Endothelial cell of umbilical vein (primary cell): ENCODE results near the gene TTF1. TPM values are rescaled to one million over a fixed set of nuclear protein-coding genes. Genes with fewer than 3 reads are reported as not detected.

ENCODE experiments used
- BruUV-seq: library from RNA; stranded (reverse); fragments of 400-500 nt; replicated peaks from 2 replicates; lab custom pipeline; 2021; lab: Mats Ljungman, UMichigan
- CTCF ChIA-PET: fragments of 300-600, 350-600 bp; sonication (Branson Sonifier 250); formaldehyde crosslinking; loops from one replicate; lab custom pipeline; 2021; ENCODE audit warnings: antibody characterized with exemption, inconsistent platforms; lab: Charles Lee
- POLR2A ChIA-PET: fragments of 300-600, 350-600 bp; sonication (Branson Sonifier 250); formaldehyde crosslinking; loops from one replicate; lab custom pipeline; 2021; ENCODE audit warnings: antibody characterized with exemption, inconsistent platforms; lab: Charles Lee
- DNase-seq: peaks from one replicate; pipeline ENCODE4 v3.0.0-alpha.2; 2011; ENCODE audit warnings: low read depth, low spot score
- FAIRE-seq: peaks from 2 replicates; lab custom pipeline; 2011; peaks lifted over from hg19 to GRCh38; lab: Jason Lieb, UNC
- H2AFZ ChIP-seq: 2 replicates; pipeline ENCODE4 v1.6.0; 2012; ENCODE audit warnings: low read depth, low read length, control low read depth, inconsistent platforms
- H3K27ac ChIP-seq: 2 replicates; pipeline ENCODE4 v1.5.1; 2011; ENCODE audit warnings: low read depth, mild to moderate bottlenecking, control low read depth, low read length, moderate library complexity; ENCODE audit not compliant: insufficient read depth
- H3K27me3 ChIP-seq, 2 experiments: 2 replicates each; pipeline versions ENCODE4 v1.6.0 to v1.6.1; 2011; ENCODE audit warnings: low read length in 2 of 2, mixed read lengths in 1 of 2; ENCODE audit not compliant: control insufficient read depth in 2 of 2, insufficient read depth in 2 of 2
- H3K36me3 ChIP-seq, 2 experiments: 2 replicates in 1 of 2; 3 replicates in 1 of 2; pipeline ENCODE4 v1.5.1; 2011; ENCODE audit warnings: low read length in 2 of 2, mild to moderate bottlenecking in 1 of 2, moderate library complexity in 1 of 2; ENCODE audit not compliant: control insufficient read depth in 2 of 2, insufficient read depth in 2 of 2; ENCODE audit errors: extremely low read depth in 1 of 2
- H3K4me1 ChIP-seq: 3 replicates; pipeline ENCODE4 v1.5.1; 2011; ENCODE audit warnings: mild to moderate bottlenecking, low read length; ENCODE audit not compliant: control insufficient read depth, insufficient read depth; ENCODE audit errors: extremely low read depth
- H3K4me2 ChIP-seq: 2 replicates; pipeline ENCODE4 v1.6.1; 2011; ENCODE audit warnings: low read length, control low read depth, mixed read lengths; ENCODE audit not compliant: insufficient read depth
- H3K4me3 ChIP-seq, 3 experiments: fragments of 200-600 bp in 1 of 3; sonication (generic), shearing (Covaris generic) in 1 of 3; replicated peaks in 1 of 3; 2 replicates each; pipeline ENCODE4 v1.5.1; 2011 to 2016; ENCODE audit warnings: control low read depth in 3 of 3, low read length in 3 of 3, mild to moderate bottlenecking in 2 of 3, inconsistent platforms in 1 of 3, low read depth in 1 of 3, moderate library complexity in 1 of 3; ENCODE audit not compliant: insufficient read depth in 1 of 3
- H3K79me2 ChIP-seq: 2 replicates; pipeline ENCODE4 v1.6.0; 2012; ENCODE audit warnings: low read length, inconsistent platforms; ENCODE audit not compliant: control insufficient read depth, insufficient read depth
- H3K9ac ChIP-seq: replicated peaks from 2 replicates; pipeline ENCODE3; 2011; ENCODE audit warnings: low read length, control low read depth; ENCODE audit not compliant: insufficient read depth; ENCODE audit errors: extremely low read depth
- H3K9me1 ChIP-seq: replicated peaks from 3 replicates; pipeline ENCODE4 v1.6.0; 2011; ENCODE audit warnings: mild to moderate bottlenecking, low read length; ENCODE audit not compliant: control insufficient read depth, insufficient read depth; ENCODE audit errors: extremely low read depth
- H3K9me3 ChIP-seq: replicated peaks from 2 replicates; pipeline ENCODE4 v1.5.1; 2012; ENCODE audit warnings: low read length, inconsistent platforms; ENCODE audit not compliant: control insufficient read depth, insufficient read depth
- H4K20me1 ChIP-seq: replicated peaks from 2 replicates; pipeline ENCODE3; 2011; ENCODE audit warnings: mild to moderate bottlenecking, low read length; ENCODE audit not compliant: control insufficient read depth, insufficient read depth; ENCODE audit errors: extremely low read depth
- EZH2 ChIP-seq: IDR thresholded peaks from 2 replicates; pipeline ENCODE4 v1.6.1; 2012; ENCODE audit warnings: borderline replicate concordance, low read depth, mild to moderate bottlenecking, moderate library complexity, low read length, inconsistent platforms; ENCODE audit not compliant: severe bottlenecking
- FOS ChIP-seq: IDR thresholded peaks from 2 replicates; pipeline ENCODE4 v1.6.1; 2011; ENCODE audit warnings: mild to moderate bottlenecking, low read length, moderate library complexity, borderline replicate concordance; ENCODE audit not compliant: insufficient read depth
- GATA2 ChIP-seq: IDR thresholded peaks from 2 replicates; pipeline ENCODE4 v1.7.0; 2011; ENCODE audit warnings: low read depth, mild to moderate bottlenecking, moderate library complexity, mixed read lengths, low read length; ENCODE audit not compliant: insufficient read length, insufficient read depth
- JUN ChIP-seq: IDR thresholded peaks from 2 replicates; pipeline ENCODE4 v1.6.1; 2011; ENCODE audit warnings: borderline replicate concordance, low read depth; ENCODE audit not compliant: insufficient read length, insufficient read depth
- MYC ChIP-seq: IDR thresholded peaks from one replicate; pipeline ENCODE4 v1.6.1; 2011; ENCODE audit warnings: mild to moderate bottlenecking, low read depth, low read length
- POLR2A ChIP-seq: IDR thresholded peaks from 2 replicates; pipeline ENCODE4 v1.6.1; 2012; ENCODE audit warnings: low read depth, mild to moderate bottlenecking, control low read depth, low read length
- POLR2AphosphoS5 ChIP-seq: IDR thresholded peaks from 2 replicates; pipeline ENCODE4 v1.6.1; 2012; ENCODE audit warnings: low read depth, mild to moderate bottlenecking, control low read depth, low read length, moderate library complexity; ENCODE audit not compliant: insufficient read depth
- dilution Hi-C: fragments of 300-500 bp; cut with MboI; formaldehyde crosslinking; loops from one replicate; pipeline ENCODE4 v1.15.0; 2019; ENCODE audit warnings: low sequenced_read_pairs; ENCODE audit not compliant: extremely low pct_ligation_motif_present
- intact Hi-C: fragments of 100-400 bp; cut with micrococcal nuclease; formaldehyde crosslinking; loops from one replicate; pipeline ENCODE4 v1.10.0; 2022
- polyA plus RNA-seq, 4 experiments: library from polyadenylated mRNA; depleted of rRNA in 3 of 4; stranded (reverse) in 3 of 4; unstranded in 1 of 4; fragments of >200 nt; gene quantifications; 2 replicates each; pipeline versions ENCODE4 v1.2.1 to v1.2.3, GENCODE V29; 2011 to 2012; ENCODE audit warnings: missing spikeins in 1 of 4
- total RNA-seq: library from RNA; stranded (reverse); gene quantifications from 2 replicates; pipeline ENCODE4 v1.2.3, GENCODE V29; 2021
- TF ChIP-seq, protein P1 (sequence below), 2 donors: IDR thresholded peaks; 1 replicate in 1 of 2; 2 replicates in 1 of 2; pipeline ENCODE4 v1.5.1; 2011; ENCODE audit warnings: low read length in 2 of 2, mild to moderate bottlenecking in 2 of 2, moderate library complexity in 2 of 2, control low read depth in 1 of 2, inconsistent platforms in 1 of 2, low read depth in 1 of 2; ENCODE audit not compliant: insufficient read depth in 1 of 2; ENCODE audit errors: extremely low read depth in 1 of 2
- TF ChIP-seq, protein P2 (sequence below): IDR thresholded peaks from 2 replicates; pipeline ENCODE4 v1.6.1; 2011; ENCODE audit not compliant: insufficient read depth, insufficient read length

The TTF1 gene
- total and polyA plus RNA-seq, 2 donors (not counting 3 experiments of a cell fraction or from before 2014, with no cell fraction given), result 4.9 to 12.0 TPM

DNA sequence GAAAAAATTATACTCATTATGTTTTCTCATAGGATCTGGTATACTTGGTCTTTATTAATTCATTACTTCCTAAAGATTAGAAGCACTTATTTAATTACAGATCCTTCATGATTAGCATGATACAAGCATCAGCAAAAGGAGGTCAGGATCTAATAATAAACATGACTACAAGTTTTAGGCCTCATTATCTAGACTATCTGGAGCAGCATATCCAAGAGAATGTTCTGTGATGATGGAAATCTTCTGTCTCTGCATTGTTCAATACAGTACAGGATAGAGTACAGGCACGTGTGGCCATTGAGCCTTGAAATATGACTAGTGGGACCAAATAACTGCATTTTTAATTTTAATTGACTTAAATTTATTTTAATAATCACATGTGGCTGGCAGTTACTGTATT lies 73.1 kb downstream of the TTF1 start:
- H4K20me1 ChIP-seq, result no peaks in the 10 kb centered on the region
- ChIA-PET CTCF (no interaction called here), POLR2A (no interaction called here)
- TF ChIP-seq POLR2A (no peak), JUN (no peak), FOS (no peak), POLR2AphosphoS5 (no peak), MYC (no peak), EZH2 (no peak), GATA2 (no peak)
- TF ChIP-seq, protein P1, sequence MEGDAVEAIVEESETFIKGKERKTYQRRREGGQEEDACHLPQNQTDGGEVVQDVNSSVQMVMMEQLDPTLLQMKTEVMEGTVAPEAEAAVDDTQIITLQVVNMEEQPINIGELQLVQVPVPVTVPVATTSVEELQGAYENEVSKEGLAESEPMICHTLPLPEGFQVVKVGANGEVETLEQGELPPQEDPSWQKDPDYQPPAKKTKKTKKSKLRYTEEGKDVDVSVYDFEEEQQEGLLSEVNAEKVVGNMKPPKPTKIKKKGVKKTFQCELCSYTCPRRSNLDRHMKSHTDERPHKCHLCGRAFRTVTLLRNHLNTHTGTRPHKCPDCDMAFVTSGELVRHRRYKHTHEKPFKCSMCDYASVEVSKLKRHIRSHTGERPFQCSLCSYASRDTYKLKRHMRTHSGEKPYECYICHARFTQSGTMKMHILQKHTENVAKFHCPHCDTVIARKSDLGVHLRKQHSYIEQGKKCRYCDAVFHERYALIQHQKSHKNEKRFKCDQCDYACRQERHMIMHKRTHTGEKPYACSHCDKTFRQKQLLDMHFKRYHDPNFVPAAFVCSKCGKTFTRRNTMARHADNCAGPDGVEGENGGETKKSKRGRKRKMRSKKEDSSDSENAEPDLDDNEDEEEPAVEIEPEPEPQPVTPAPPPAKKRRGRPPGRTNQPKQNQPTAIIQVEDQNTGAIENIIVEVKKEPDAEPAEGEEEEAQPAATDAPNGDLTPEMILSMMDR (IDR thresholded peaks at IDR 0.05; ENCODE audit: extremely low read depth in 1 of 2, insufficient read depth in 1 of 2, low read depth in 1 of 2, low read length in 2 of 2), result no peak
- TF ChIP-seq, protein P2, sequence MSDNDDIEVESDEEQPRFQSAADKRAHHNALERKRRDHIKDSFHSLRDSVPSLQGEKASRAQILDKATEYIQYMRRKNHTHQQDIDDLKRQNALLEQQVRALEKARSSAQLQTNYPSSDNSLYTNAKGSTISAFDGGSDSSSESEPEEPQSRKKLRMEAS, result no peak
- FAIRE-seq, result no peak
- H3K27ac ChIP-seq, result no peak overlapping the region
- intact Hi-C loops, result loop anchor here (5.0 kb wide), 1 partner anchor 36 kb away; no protein-coding TSS in a partner anchor
- no peaks in the 10 kb centered on the region for H3K9me3 ChIP-seq
- H3K4me1 ChIP-seq, result no peaks in the 10 kb centered on the region
- no peak overlapping the region for H2AFZ ChIP-seq
- DNase-seq, result no peak
- no peaks in the 10 kb centered on the region for H3K27me3 ChIP-seq
- H3K9ac ChIP-seq, result no peak overlapping the region
- no peaks in the 10 kb centered on the region for H3K79me2 ChIP-seq
- H3K4me2 ChIP-seq, result no peak overlapping the region
- BruUV-seq, result no TSS peak
- dilution Hi-C loops, result no loop called here
- no peak overlapping the region for H3K4me3 ChIP-seq
- no peaks in the 10 kb centered on the region for H3K9me1 ChIP-seq
- H3K36me3 ChIP-seq, result peaks cover 21 to 35% of the 10 kb centered on the region in 2 experiments
